Natural killer cell (primary cell): Measurements from ENCODE around the gene ARF1. TPM values are rescaled to one million over a fixed set of nuclear protein-coding genes. Genes with fewer than 3 reads are reported as not detected.

Experiments used
- ATAC-seq, 3 donors: fragments of 150-1000 bp in 2 of 3; fragments of 200-7000 bp in 1 of 3; cut with Tn5 transposase; 1 replicate in 1 of 3; 2 replicates in 2 of 3; pipeline ENCODE4 v1.10.0; 2021; ENCODE audit warnings: mild to moderate bottlenecking in 2 of 3, moderate library complexity in 2 of 3
- DNase-seq, 2 donors: peaks; one replicate each; pipeline versions ENCODE4 v3.0.0 to v3.0.0-alpha.2; 2013 to 2021; ENCODE audit warnings: mixed read lengths in 1 of 2
- H3K27ac ChIP-seq: one replicate; pipeline ENCODE4 v1.5.1; 2013; ENCODE audit warnings: mild to moderate bottlenecking, low read length
- H3K27me3 ChIP-seq: one replicate; pipeline ENCODE4 v1.6.1; 2013; ENCODE audit warnings: low read length; ENCODE audit not compliant: control insufficient read depth, insufficient read depth
- H3K36me3 ChIP-seq: one replicate; pipeline ENCODE4 v1.6.1; 2013; ENCODE audit warnings: low read length; ENCODE audit not compliant: control insufficient read depth, insufficient read depth
- H3K4me1 ChIP-seq: one replicate; pipeline ENCODE4 v1.6.1; 2013; ENCODE audit warnings: low read length; ENCODE audit not compliant: control insufficient read depth, insufficient read depth
- H3K4me3 ChIP-seq: one replicate; pipeline ENCODE4 v1.5.1; 2013; ENCODE audit warnings: low read length
- H3K9me3 ChIP-seq: one replicate; pipeline ENCODE4 v1.6.1; 2013; ENCODE audit warnings: low read length; ENCODE audit not compliant: control insufficient read depth, insufficient read depth
- H3K27ac Mint-ChIP-seq, 2 donors: one replicate each; pipeline ENCODE4 v1.8.0; 2022; ENCODE audit warnings: mild to moderate bottlenecking in 2 of 2, mixed read lengths in 2 of 2, moderate library complexity in 1 of 2
- H3K27me3 Mint-ChIP-seq, 2 donors: one replicate each; pipeline ENCODE4 v1.8.0; 2022; ENCODE audit warnings: low read depth in 2 of 2, mixed read lengths in 2 of 2
- H3K36me3 Mint-ChIP-seq: one replicate; pipeline ENCODE4 v1.8.0; 2022; ENCODE audit warnings: mixed read lengths
- H3K4me1 Mint-ChIP-seq, 2 donors: one replicate each; pipeline ENCODE4 v1.8.0; 2022; ENCODE audit warnings: mixed read lengths in 2 of 2
- H3K4me3 Mint-ChIP-seq: one replicate; pipeline ENCODE4 v1.8.0; 2022; ENCODE audit warnings: mild to moderate bottlenecking, moderate library complexity, mixed read lengths
- H3K9me3 Mint-ChIP-seq, 2 donors: one replicate each; pipeline ENCODE4 v1.8.0; 2022; ENCODE audit warnings: mixed read lengths in 2 of 2
- WGBS: methylation state at CpG from one replicate; pipeline ENCODE4 v1.1.7; 2013; ENCODE audit warnings: missing lambda C conversion rate; ENCODE audit not compliant: insufficient coverage; 5-methylcytosine and 5-hydroxymethylcytosine counted together
- intact Hi-C: fragments of 100-400 bp; cut with micrococcal nuclease; formaldehyde crosslinking; loops from one replicate; pipeline ENCODE4 v1.14.2; 2022
- total RNA-seq, 4 donors: library from RNA; stranded (reverse); fragments of 120-200 nt in 1 of 4; gene quantifications; one replicate each; pipeline versions ENCODE4 v1.2.3 to v1.2.4, GENCODE V29; 2013 to 2022
- TF ChIP-seq, protein P1 (sequence below): fragments of 200-600 bp; IDR thresholded peaks from one replicate; pipeline ENCODE4 v1.8.0; 2022; ENCODE audit warnings: antibody characterized with exemption

ARF1 gene
- total RNA-seq, 3 donors from 2014 or later (not counting 1 experiment from before 2014, with no cell fraction given), result 368 to 427 (median 424) TPM

DNA sequence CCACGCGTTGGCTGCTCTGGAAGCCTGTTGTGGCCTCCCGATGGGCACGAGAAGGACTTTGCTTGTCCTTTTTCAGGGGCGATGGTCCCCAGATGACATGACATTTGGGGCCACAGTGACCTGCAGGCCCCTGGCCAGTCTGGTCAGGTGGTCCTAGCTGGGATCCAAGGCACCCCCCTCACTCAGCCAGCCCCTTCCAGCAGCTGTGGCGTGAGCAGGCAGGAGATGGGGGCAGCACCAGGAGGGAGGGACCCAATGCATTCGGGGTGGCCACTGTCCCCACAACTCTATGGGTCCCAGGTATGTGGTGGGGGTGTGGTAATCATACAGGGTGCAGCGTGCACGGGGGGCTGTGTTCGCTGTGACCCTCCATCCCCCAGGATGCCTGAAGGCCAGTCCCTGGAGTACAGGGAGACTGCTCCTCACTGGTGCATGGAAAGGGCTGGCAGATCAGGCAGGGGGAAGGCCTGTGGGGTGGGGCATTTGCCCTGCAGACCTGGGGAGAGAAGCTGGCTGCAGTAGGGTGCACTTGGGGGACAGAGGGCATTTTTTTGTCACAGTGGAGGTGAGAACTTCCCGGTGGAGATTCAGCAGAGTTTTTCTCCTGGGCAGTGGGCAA is 44.0 kb upstream of the ARF1 start:
- no peaks in the 10 kb centered on the region for H3K36me3 ChIP-seq
- H3K9me3 ChIP-seq, result no peaks in the 10 kb centered on the region
- Mint-ChIP-seq H3K9me3 (no peaks in the 10 kb centered on the region), H3K4me3 (no peak overlapping the region), H3K36me3 (no peaks in the 10 kb centered on the region), H3K27ac (no peak overlapping the region), H3K27me3 (peaks cover 15 to 20% of the 10 kb centered on the region in 2 donors), H3K4me1 (no peaks in the 10 kb centered on the region)
- intact Hi-C loops, result no loop called here
- peaks cover 7% of the 10 kb centered on the region for H3K4me1 ChIP-seq
- ATAC-seq, result no peak
- peaks cover 22% of the 10 kb centered on the region for H3K27me3 ChIP-seq
- H3K27ac ChIP-seq, result no peak overlapping the region
- 73% methylated on average over 11 of the region's 11 CpGs for WGBS
- TF ChIP-seq, protein P1, sequence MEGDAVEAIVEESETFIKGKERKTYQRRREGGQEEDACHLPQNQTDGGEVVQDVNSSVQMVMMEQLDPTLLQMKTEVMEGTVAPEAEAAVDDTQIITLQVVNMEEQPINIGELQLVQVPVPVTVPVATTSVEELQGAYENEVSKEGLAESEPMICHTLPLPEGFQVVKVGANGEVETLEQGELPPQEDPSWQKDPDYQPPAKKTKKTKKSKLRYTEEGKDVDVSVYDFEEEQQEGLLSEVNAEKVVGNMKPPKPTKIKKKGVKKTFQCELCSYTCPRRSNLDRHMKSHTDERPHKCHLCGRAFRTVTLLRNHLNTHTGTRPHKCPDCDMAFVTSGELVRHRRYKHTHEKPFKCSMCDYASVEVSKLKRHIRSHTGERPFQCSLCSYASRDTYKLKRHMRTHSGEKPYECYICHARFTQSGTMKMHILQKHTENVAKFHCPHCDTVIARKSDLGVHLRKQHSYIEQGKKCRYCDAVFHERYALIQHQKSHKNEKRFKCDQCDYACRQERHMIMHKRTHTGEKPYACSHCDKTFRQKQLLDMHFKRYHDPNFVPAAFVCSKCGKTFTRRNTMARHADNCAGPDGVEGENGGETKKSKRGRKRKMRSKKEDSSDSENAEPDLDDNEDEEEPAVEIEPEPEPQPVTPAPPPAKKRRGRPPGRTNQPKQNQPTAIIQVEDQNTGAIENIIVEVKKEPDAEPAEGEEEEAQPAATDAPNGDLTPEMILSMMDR, result no peak
- no peak for DNase-seq
- no peak overlapping the region for H3K4me3 ChIP-seq

DNA sequence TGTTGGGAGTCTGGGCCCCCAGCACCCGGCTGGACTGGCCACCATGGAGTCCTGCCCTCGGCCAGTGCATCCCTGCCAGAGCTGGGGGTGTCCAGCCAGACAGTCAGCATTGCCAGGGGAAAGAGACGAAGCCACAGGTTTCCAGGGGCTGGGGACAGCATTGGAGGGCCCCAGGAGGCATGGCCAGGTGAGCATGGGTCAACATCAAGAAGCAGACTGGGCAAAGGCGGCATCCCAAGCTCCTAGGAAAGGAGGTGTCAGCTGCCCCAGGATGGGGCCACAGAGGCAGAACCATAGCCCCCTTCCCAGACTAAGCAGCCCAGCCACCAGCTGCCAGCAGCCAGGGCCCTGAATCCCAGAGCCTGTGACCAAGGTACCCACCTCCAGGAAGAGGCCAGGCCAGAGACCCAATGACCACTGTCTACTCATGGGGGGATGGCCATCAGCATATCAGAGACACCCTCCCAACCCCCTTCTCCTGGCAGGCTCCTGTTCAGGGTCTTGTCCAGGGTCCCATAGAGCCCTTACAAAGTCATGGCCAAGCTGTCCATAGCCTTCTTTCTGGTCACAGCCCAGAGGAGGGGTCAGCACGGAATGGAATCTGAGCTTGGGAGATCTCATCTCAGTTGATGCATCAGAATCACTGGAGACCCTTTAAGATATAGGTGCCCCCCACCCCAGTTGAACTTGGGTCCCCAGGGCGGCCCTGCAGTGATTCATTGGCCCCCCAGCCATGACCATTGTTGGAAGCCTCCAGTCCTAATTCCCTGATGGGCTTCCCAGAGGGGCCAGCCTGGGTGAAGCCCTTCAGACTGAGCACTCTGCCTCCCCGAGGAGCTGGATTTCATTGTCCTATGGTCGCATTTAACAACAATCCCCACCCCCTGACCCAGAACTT is 43.3 kb upstream of the ARF1 start:
- Histone ChIP-seq H3K36me3 (no peaks in the 10 kb centered on the region), H3K27me3 (peaks cover 22% of the 10 kb centered on the region), H3K27ac (no peak overlapping the region), H3K4me1 (peaks cover 7% of the 10 kb centered on the region), H3K4me3 (no peak overlapping the region), H3K9me3 (no peaks in the 10 kb centered on the region)
- Mint-ChIP-seq H3K27me3 (peaks cover 13% of the 10 kb centered on the region in 2 donors), H3K4me3 (no peak overlapping the region), H3K9me3 (no peaks in the 10 kb centered on the region), H3K4me1 (no peaks in the 10 kb centered on the region), H3K36me3 (no peaks in the 10 kb centered on the region), H3K27ac (no peak overlapping the region)
- no peak for ATAC-seq
- TF ChIP-seq, protein P1, result no peak
- intact Hi-C loops, result no loop called here
- 76% methylated on average over 8 of the region's 8 CpGs for WGBS
- DNase-seq, result no peak

DNA sequence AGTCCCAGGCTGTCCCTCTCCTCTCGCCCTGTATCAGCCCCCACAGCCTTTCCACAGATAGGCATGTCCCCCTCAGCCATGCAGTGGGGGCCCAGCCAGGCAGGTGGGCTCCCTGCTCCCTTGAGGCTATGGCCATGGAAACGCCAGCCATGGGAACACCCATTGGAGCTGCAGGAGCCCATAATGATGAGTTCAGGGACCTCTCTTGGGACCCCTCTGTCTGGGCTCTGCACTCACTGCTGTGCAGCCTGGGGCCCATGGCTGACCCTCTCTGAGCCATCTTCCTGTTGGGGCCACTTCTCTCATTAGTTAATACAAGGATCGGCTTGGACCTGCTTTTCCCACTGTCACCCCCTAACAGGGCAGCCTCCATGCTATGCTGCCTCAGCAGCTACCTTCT is 42.5 kb upstream of the ARF1 start:
- Histone ChIP-seq H3K4me3 (no peak overlapping the region), H3K9me3 (no peaks in the 10 kb centered on the region), H3K27me3 (peaks cover 22% of the 10 kb centered on the region), H3K27ac (no peak overlapping the region), H3K4me1 (peaks cover 7% of the 10 kb centered on the region), H3K36me3 (no peaks in the 10 kb centered on the region)
- intact Hi-C loops, result no loop called here
- DNase-seq, result no peak
- 83% methylated on average over 3 of the region's 3 CpGs for WGBS
- Mint-ChIP-seq H3K27me3 (peaks cover 9 to 11% of the 10 kb centered on the region in 2 donors), H3K4me1 (no peaks in the 10 kb centered on the region), H3K27ac (no peak overlapping the region), H3K36me3 (no peaks in the 10 kb centered on the region), H3K4me3 (no peak overlapping the region), H3K9me3 (no peaks in the 10 kb centered on the region)
- no peak for ATAC-seq
- TF ChIP-seq, protein P1, result no peak
